Fibroblast of villous mesenchyme (primary cell): ENCODE data around the gene CPNE6. TPM values are rescaled to one million over a fixed set of nuclear protein-coding genes. Genes with fewer than 3 reads are reported as not detected.

Source experiments
- DNase-seq: peaks from one replicate; pipeline ENCODE4 v3.0.0-alpha.2; 2010; ENCODE audit warnings: low read depth
- H3K4me3 ChIP-seq: 2 replicates; pipeline ENCODE4 v1.5.1; 2011; ENCODE audit warnings: low read depth, mild to moderate bottlenecking, low read length
- total RNA-seq: library from RNA; depleted of rRNA; stranded (reverse); fragments of >200 nt; gene quantifications from 2 replicates; pipeline ENCODE4 v1.2.3, GENCODE V29; 2012
- TF ChIP-seq, protein P1 (sequence below): IDR thresholded peaks from 2 replicates; pipeline ENCODE4 v1.5.1; 2012; ENCODE audit warnings: low read depth, mild to moderate bottlenecking, low read length; ENCODE audit not compliant: insufficient read depth

CPNE6 gene
- total RNA-seq, 1 donor = not detected

DNA sequence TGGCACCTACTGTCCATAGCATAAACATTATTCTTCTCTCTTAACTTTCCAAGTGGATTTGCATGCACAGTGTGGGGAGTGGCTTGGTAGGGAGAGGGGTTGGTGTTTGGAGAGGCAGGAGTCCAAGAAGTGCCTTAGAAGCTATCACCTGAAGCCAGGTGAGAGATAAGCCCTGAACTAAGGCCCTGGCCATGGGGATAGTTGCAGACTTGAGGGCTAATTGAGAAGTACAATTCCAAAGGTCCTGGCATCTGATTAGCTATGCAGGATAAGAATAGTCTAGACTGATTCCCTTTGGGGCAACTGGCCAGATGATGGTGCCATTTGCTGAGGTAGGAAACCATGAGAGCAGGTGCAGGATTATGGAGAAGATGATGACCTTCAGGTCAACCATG lies 20.7 kb downstream of the CPNE6 start:
- H3K4me3 ChIP-seq = no peak overlapping the region
- no peak for DNase-seq
- TF ChIP-seq, protein P1, sequence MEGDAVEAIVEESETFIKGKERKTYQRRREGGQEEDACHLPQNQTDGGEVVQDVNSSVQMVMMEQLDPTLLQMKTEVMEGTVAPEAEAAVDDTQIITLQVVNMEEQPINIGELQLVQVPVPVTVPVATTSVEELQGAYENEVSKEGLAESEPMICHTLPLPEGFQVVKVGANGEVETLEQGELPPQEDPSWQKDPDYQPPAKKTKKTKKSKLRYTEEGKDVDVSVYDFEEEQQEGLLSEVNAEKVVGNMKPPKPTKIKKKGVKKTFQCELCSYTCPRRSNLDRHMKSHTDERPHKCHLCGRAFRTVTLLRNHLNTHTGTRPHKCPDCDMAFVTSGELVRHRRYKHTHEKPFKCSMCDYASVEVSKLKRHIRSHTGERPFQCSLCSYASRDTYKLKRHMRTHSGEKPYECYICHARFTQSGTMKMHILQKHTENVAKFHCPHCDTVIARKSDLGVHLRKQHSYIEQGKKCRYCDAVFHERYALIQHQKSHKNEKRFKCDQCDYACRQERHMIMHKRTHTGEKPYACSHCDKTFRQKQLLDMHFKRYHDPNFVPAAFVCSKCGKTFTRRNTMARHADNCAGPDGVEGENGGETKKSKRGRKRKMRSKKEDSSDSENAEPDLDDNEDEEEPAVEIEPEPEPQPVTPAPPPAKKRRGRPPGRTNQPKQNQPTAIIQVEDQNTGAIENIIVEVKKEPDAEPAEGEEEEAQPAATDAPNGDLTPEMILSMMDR = no peak

- H3K4me3 ChIP-seq = no peak overlapping the region
- TF ChIP-seq, protein P1 = no peak
- no peak for DNase-seq
Observed at GRCh38 chr14:24092505-24093206, 21.3 kb downstream of the CPNE6 start.

DNA sequence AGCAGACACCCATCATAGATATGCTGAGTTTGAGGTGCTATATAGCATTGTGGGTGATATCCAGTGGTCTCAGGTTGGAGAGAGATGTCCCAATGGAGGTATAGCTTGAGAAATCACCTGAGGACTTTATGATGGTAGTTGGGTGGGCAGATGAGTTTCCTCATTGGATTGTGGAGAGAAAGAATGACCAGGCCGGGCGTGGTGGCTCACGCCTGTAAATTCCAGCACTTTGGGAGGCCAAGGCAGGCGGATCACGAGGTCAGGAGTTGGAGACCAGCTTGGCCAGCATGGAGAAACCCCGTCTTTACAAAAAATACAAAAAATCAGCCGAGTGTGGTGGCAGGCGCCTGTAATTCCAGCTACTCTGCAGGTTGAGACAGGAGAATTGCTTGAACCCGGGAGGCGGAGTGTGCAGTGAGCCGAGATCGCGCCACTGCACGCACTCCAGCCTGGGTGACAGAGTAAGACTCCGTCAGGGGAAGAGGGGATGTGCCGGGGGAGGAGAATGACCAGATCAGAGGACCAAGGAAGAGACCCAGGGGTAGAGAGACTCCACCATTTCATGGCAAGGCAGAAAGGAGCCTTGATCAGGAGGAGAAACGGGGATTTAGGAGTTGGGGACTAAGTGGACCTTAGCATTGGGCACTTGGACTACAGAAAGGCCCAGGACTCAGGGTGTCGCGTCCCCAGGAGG lies 22.0 kb downstream of the CPNE6 start:
- DNase-seq = no peak
- TF ChIP-seq, protein P1 = no peak
- H3K4me3 ChIP-seq = peak overlapping the region; percentile 77

GRCh38 chr14:24093901-24094840 lies 22.8 kb downstream of the CPNE6 start, which contains the start of gene PCK2:
Gene PCK2 (plus strand): TSS chr14:24094311. CDS start chr14:24094406, 95 bp downstream.
- TF ChIP-seq, protein P1 = no peak

GRCh38 chr14:24094841-24095270 lies 23.5 kb downstream of the CPNE6 start:
- TF ChIP-seq, protein P1 = no peak
- peak overlapping the region; percentile 77 for H3K4me3 ChIP-seq
- no peak for DNase-seq

More at GRCh38 chr14:24093901-24094840, 22.8 kb downstream of the CPNE6 start, which contains the start of gene PCK2:
- H3K4me3 ChIP-seq = peak within 1 kb of the TSS; percentile 77
- peak; percentile 94 for DNase-seq

DNA sequence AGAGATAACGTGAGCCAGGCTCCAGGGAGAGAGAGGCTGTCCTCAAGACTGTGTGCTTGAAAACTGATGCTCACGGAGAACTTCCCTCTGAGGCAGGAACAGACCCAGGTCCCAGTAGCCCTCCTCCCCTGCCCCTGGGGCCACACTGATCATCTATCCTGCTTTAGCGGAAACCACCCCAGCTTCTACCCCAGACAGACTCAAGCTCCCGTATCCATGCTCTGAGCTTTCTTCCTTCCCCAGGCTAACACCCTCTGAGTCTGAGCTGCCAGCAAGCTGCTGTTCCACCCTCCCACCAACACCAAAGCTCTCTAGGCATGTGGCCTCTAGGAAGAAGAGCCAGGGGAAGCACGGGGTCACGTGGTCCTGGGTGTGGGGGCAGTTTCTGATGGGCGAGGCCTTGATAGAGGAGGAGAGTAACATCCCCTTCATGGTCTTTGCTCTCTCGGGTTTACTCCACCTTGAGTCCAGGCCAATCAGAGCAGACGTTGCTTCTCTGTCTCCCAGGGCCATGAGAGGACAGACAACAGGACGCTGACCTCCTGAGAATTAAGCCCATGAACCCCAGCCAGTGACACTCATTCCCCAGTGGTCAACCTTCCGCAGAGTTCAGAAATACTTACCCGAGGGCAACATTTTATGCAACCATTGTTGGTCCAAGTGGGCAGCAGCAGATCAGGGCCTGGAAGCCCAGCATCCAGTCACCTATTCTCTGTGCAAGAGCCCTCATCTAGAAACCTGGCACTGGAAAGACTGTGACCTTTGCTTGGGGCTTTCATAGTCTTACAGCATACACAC lies 24.1 kb downstream of the CPNE6 start:
- TF ChIP-seq, protein P1 = no peak
- H3K4me3 ChIP-seq = peak overlapping the region; percentile 77
- DNase-seq = peak; percentile 41
